Heart left ventricle (tissue), 16 donors: ENCODE measurements around the gene SGF29. TPM values are rescaled to one million over a fixed set of nuclear protein-coding genes. Genes with fewer than 3 reads are reported as not detected.

ENCODE experiments used
- ATAC-seq, 4 donors: fragments of 200-7000 bp; cut with Tn5 transposase; one replicate each; pipeline ENCODE4 v1.9.1; 2020 to 2022; ENCODE audit warnings: moderate library complexity in 4 of 4, mild to moderate bottlenecking in 3 of 4, moderate number of reproducible peaks in 1 of 4
- DNase-seq, 5 donors: peaks; one replicate each; pipeline ENCODE4 v3.0.0-alpha.2; 2020
- H3K27ac ChIP-seq, 12 donors: fragments of 200-600 bp; sonication (generic) in 4 of 12; one replicate each; pipeline versions ENCODE4 v1.5.0 to v1.8.0; 2016 to 2022; ENCODE audit warnings: mild to moderate bottlenecking in 2 of 12
- H3K27me3 ChIP-seq, 9 donors: fragments of 200-600 bp; sonication (generic) in 2 of 9; one replicate each; pipeline versions ENCODE4 v1.5.1 to v1.8.0; 2016 to 2022; ENCODE audit warnings: mild to moderate bottlenecking in 3 of 9
- H3K36me3 ChIP-seq, 9 donors: fragments of 200-600 bp; sonication (generic) in 2 of 9; one replicate each; pipeline versions ENCODE4 v1.5.0 to v1.8.0; 2018 to 2022; ENCODE audit warnings: mild to moderate bottlenecking in 2 of 9
- H3K4me1 ChIP-seq, 12 donors: fragments of 200-600 bp; sonication (generic) in 4 of 12; one replicate each; pipeline versions ENCODE4 v1.5.0 to v1.8.0; 2016 to 2022; ENCODE audit warnings: mild to moderate bottlenecking in 3 of 12
- H3K4me3 ChIP-seq, 12 donors: fragments of 200-600 bp; sonication (generic) in 4 of 12; one replicate each; pipeline versions ENCODE4 v1.5.0 to v1.8.0; 2017 to 2022; ENCODE audit warnings: mild to moderate bottlenecking in 9 of 12, moderate library complexity in 4 of 12
- H3K9me3 ChIP-seq, 12 donors: fragments of 200-600 bp; sonication (generic) in 4 of 12; one replicate each; pipeline versions ENCODE4 v1.5.0 to v1.8.0; 2016 to 2022; ENCODE audit warnings: mild to moderate bottlenecking in 1 of 12
- CTCF ChIP-seq, 12 donors: fragments of 200-600 bp; sonication (generic) in 4 of 12; IDR thresholded peaks; one replicate each; pipeline versions ENCODE4 v1.5.0 to v1.8.0; 2018 to 2022; ENCODE audit warnings: antibody characterized with exemption in 12 of 12, mild to moderate bottlenecking in 5 of 12
- POLR2A ChIP-seq, 2 donors: fragments of 450-650 bp; IDR thresholded peaks; one replicate each; pipeline ENCODE4 v1.6.1; 2017; ENCODE audit warnings: antibody characterized with exemption in 2 of 2, mild to moderate bottlenecking in 2 of 2, moderate library complexity in 2 of 2
- WGBS, 4 donors: extraction: QIAGEN DNeasy Blood & Tissue Kit in 2 of 4; methylation state at CpG; one replicate each; pipeline versions ENCODE4 v1.1.5 to v1.1.7; 2013 to 2018; 5-methylcytosine and 5-hydroxymethylcytosine counted together
- intact Hi-C, 10 donors: fragments of 100-400 bp; cut with DNase I; formaldehyde crosslinking; loops; one replicate each; pipeline versions ENCODE4 v1.11.1 to v1.14.2; 2022
- polyA plus RNA-seq, 2 donors: library from polyadenylated mRNA; stranded (reverse); fragments of 200-250 nt; gene quantifications; one replicate each; pipeline ENCODE4 v1.2.3, GENCODE V29; 2013
- total RNA-seq, 9 donors: library from RNA; depleted of rRNA in 2 of 9; stranded (reverse); fragments of >200 nt in 2 of 9; fragmentation: NEBNext Ultra II Directional in 3 of 9; extraction: Animal tissue kit (Norgen Biotek cat#: 25700) in 3 of 9; gene quantifications; one replicate each; pipeline versions ENCODE4 v1.1.0 to v1.2.4, GENCODE V29; 2016 to 2023
- donor health status: ischemic (EF 13 %, LVEDD 7.1; RV severe dilation, severe dysfunction).
- donor health status: healthy with polysubstance abuse.
- donor health status: DM: no; HTN: yes; CAD: no.
- donor health status: DM: no; HTN: no; CAD: no.
- donor health status: ischemic (EF 25% LVEDD 6.9; RV normal size, moderate dysfunction).
- donor health status: ischemic (EF 25% LVEDD 5.7; RV mildly dilated, moderate dysfunction).
- donor health status: healthy.
- donor health status: DM: yes; HTN: yes; CAD: no.
- donor health status: ischemic (EF 35%, LVEDD 5.7; RV mildly dilated, moderate dysfunction).
- donor health status: nonischemic (EF 11% LVEDD 7.7; RV severe dilation, severe dysfunction).
- donor health status: DM: yes; HTN: yes; CAD: no.
- donor health status: PGD.
- donor health status: ischemic (EF 29% LVEDD 5.4; RV normal size, mild dysfunction).
- donor health status: nonischemic (EF 23%, LVEDD 6.1; RV moderate dilation, normal function).

SGF29 gene
- total and polyA plus RNA-seq, 11 donors: 11.1 to 27.9 (median 15.6) TPM

- no peak overlapping the region for H3K27ac ChIP-seq
- DNase-seq (no peak), ATAC-seq (no peak)
- H3K9me3 ChIP-seq: no peaks in the 10 kb centered on the region
- no peaks in the 10 kb centered on the region for H3K4me1 ChIP-seq
- TF ChIP-seq CTCF (IDR thresholded peaks at IDR 0.05) (no peak), POLR2A (IDR thresholded peaks at IDR 0.05) (no peak)
- peaks cover 0 to 95% (median 84%) of the 10 kb centered on the region in 9 donors for H3K36me3 ChIP-seq
- 89 to 99% (median 93%) methylated on average over 3 of the region's 3 CpGs for WGBS, 4 donors
- no peaks in the 10 kb centered on the region for H3K27me3 ChIP-seq
- intact Hi-C loops: no loop called here
- no peak overlapping the region for H3K4me3 ChIP-seq
These were observed 32.7 kb downstream of the SGF29 start for GRCh38 chr16:28586466-28586865.

GRCh38 chr16:28587386-28587785 is 33.7 kb downstream of the SGF29 start:
- ATAC-seq (no peak), DNase-seq (no peak)
- Histone ChIP-seq H3K4me3 (no peak overlapping the region), H3K4me1 (no peaks in the 10 kb centered on the region), H3K27ac (no peak overlapping the region), H3K27me3 (no peaks in the 10 kb centered on the region), H3K9me3 (no peaks in the 10 kb centered on the region), H3K36me3 (peaks cover 0 to 88% (median 77%) of the 10 kb centered on the region in 9 donors)
- WGBS, 4 donors: 81 to 87% (median 83%) methylated on average over 5 to 8 of the region's 8 CpGs
- TF ChIP-seq CTCF (IDR thresholded peaks at IDR 0.05) (no peak), POLR2A (IDR thresholded peaks at IDR 0.05) (no peak)
- intact Hi-C loops: no loop called here

- no peak overlapping the region for H3K4me3 ChIP-seq
- no peaks in the 10 kb centered on the region for H3K27me3 ChIP-seq
- H3K36me3 ChIP-seq: peaks cover 0 to 74% (median 64%) of the 10 kb centered on the region in 9 donors
- no peak for TF ChIP-seq POLR2A (IDR thresholded peaks at IDR 0.05)
- no peak for TF ChIP-seq CTCF (IDR thresholded peaks at IDR 0.05)
- H3K9me3 ChIP-seq: no peaks in the 10 kb centered on the region
- WGBS, 4 donors: 92 to 96% (median 96%) methylated on average over 8 of the region's 8 CpGs
- DNase-seq: no peak
- intact Hi-C loops: no loop called here
- H3K27ac ChIP-seq: no peak overlapping the region
- no peaks in the 10 kb centered on the region for H3K4me1 ChIP-seq
- no peak for ATAC-seq
These were observed 35.3 kb downstream of the SGF29 start for GRCh38 chr16:28589069-28589468.

GRCh38 chr16:28589930-28590329 is 36.2 kb downstream of the SGF29 start:
- intact Hi-C loops: no loop called here
- ATAC-seq (peak in 1 of 4 donors; percentile 19), DNase-seq (no peak)
- H3K36me3 ChIP-seq: peaks cover 0 to 68% (median 58%) of the 10 kb centered on the region in 9 donors
- no peaks in the 10 kb centered on the region for H3K27me3 ChIP-seq
- TF ChIP-seq CTCF (IDR thresholded peaks at IDR 0.05) (no peak), POLR2A (IDR thresholded peaks at IDR 0.05) (no peak)
- no peaks in the 10 kb centered on the region for H3K4me1 ChIP-seq
- H3K9me3 ChIP-seq: no peaks in the 10 kb centered on the region
- no peak overlapping the region for H3K4me3 ChIP-seq
- 94 to 95% (median 95%) methylated on average over 7 to 13 of the region's 13 CpGs for WGBS, 4 donors
- no peak overlapping the region for H3K27ac ChIP-seq
